K562 (cell line): ENCODE measurements around the gene CTIF. TPM values are rescaled to one million over a fixed set of nuclear protein-coding genes. Genes with fewer than 3 reads are reported as not detected.

ENCODE experiments used
- ATAC-seq: fragments of 200-7000 bp; cut with Tn5 transposase; 3 replicates; pipeline ENCODE4 v1.9.1; 2020; ENCODE audit warnings: moderate library complexity
- BruUV-seq: library from RNA; stranded (reverse); fragments of 400-500 nt; replicated peaks from 2 replicates; lab custom pipeline; 2021; lab: Mats Ljungman, UMichigan
- CTCF ChIA-PET: fragments of 300-600 bp; formaldehyde crosslinking; extraction: SDS; loops from one replicate; lab custom pipeline; 2021; ENCODE audit warnings: low intra/inter-chr PET ratio; lab: Yijun Ruan, JAX
- POLR2A ChIA-PET: fragments of 300-600, 350-650 bp; sonication (Branson Sonifier 250); formaldehyde crosslinking; extraction: SDS; loops from one replicate; lab custom pipeline; 2021; ENCODE audit warnings: antibody characterized with exemption, inconsistent platforms; lab: Yijun Ruan, JAX
- DNase-seq, 4 experiments: peaks; one replicate each; pipeline versions ENCODE4 v3.0.0 to v3.0.0-alpha.2; 2011 to 2018; ENCODE audit warnings: low spot score in 3 of 4, mixed read lengths in 3 of 4; ENCODE audit errors: extremely low read depth in 1 of 4
- FAIRE-seq: peaks from 2 replicates; lab custom pipeline; 2011; peaks lifted over from hg19 to GRCh38; lab: Jason Lieb, UNC
- H2AFZ ChIP-seq: 2 replicates; pipeline ENCODE4 v1.6.0; 2011; ENCODE audit warnings: low read depth, low read length, control low read depth, inconsistent platforms
- H3K27ac ChIP-seq: fragments of 200-600 bp; 3 replicates; pipeline ENCODE4 v1.8.0; 2011; ENCODE audit warnings: low read depth, mild to moderate bottlenecking, control low read depth, inconsistent platforms, low read length, moderate library complexity, mixed read lengths; ENCODE audit errors: extremely low read depth
- H3K27me3 ChIP-seq, 2 experiments: fragments of 300-600 bp in 1 of 2; 2 replicates in 1 of 2; 3 replicates in 1 of 2; pipeline versions ENCODE4 v1.6.0 to v1.8.0; 2011; ENCODE audit warnings: inconsistent platforms in 2 of 2, low read length in 2 of 2, mild to moderate bottlenecking in 1 of 2, mixed read lengths in 1 of 2, moderate library complexity in 1 of 2; ENCODE audit not compliant: control insufficient read depth in 2 of 2, insufficient read depth in 2 of 2
- H3K36me3 ChIP-seq: fragments of 300-600 bp; 3 replicates; pipeline ENCODE4 v1.8.0; 2011; ENCODE audit warnings: mild to moderate bottlenecking, low read length, inconsistent platforms; ENCODE audit not compliant: control insufficient read depth, insufficient read depth
- H3K4me1 ChIP-seq, 2 experiments: fragments of 200-600 bp in 1 of 2; replicated peaks in 1 of 2; 2 replicates in 1 of 2; 3 replicates in 1 of 2; pipeline versions ENCODE4 v1.5.1 to v1.8.0; 2011; ENCODE audit warnings: inconsistent platforms in 2 of 2, low read length in 2 of 2, mild to moderate bottlenecking in 1 of 2, mixed read lengths in 1 of 2, moderate library complexity in 1 of 2; ENCODE audit not compliant: control insufficient read depth in 2 of 2, insufficient read depth in 2 of 2
- H3K4me2 ChIP-seq: 2 replicates; pipeline ENCODE4 v1.6.1; 2011; ENCODE audit warnings: low read length, control low read depth, inconsistent platforms, mixed read lengths; ENCODE audit not compliant: insufficient read depth
- H3K4me3 ChIP-seq: fragments of 200-600 bp; sonication (generic), shearing (Covaris generic); 2 replicates; pipeline ENCODE4 v1.5.1; 2016; ENCODE audit warnings: control low read depth, inconsistent platforms
- H3K79me2 ChIP-seq: fragments of 200-600 bp; 3 replicates; pipeline ENCODE4 v1.8.0; 2011; ENCODE audit warnings: low read length, inconsistent platforms; ENCODE audit not compliant: control insufficient read depth, insufficient read depth
- H3K9ac ChIP-seq, 2 experiments: 2 replicates each; pipeline versions ENCODE4 v1.6.0 to v1.6.1; 2011; ENCODE audit warnings: low read depth in 2 of 2, low read length in 2 of 2, control low read depth in 1 of 2, inconsistent platforms in 1 of 2, mild to moderate bottlenecking in 1 of 2, mixed read lengths in 1 of 2; ENCODE audit not compliant: insufficient read depth in 1 of 2
- H3K9me1 ChIP-seq: one replicate; pipeline ENCODE4 v1.6.0; 2011; ENCODE audit warnings: inconsistent platforms, mild to moderate bottlenecking, low read length, moderate library complexity; ENCODE audit not compliant: control insufficient read depth, insufficient read depth
- H3K9me3 ChIP-seq: replicated peaks from 2 replicates; pipeline ENCODE4 v1.5.1; 2011; ENCODE audit warnings: low read depth, low read length, inconsistent platforms; ENCODE audit not compliant: control insufficient read depth, insufficient read depth
- H4K20me1 ChIP-seq: replicated peaks from 2 replicates; pipeline ENCODE4 v1.6.1; 2011; ENCODE audit warnings: low read length, inconsistent platforms, mixed read lengths; ENCODE audit not compliant: control insufficient read depth, insufficient read depth
- ARHGAP35 ChIP-seq: fragments of 450-650 bp; IDR thresholded peaks from 2 replicates; pipeline ENCODE4 v1.6.1; 2018; ENCODE audit not compliant: partially characterized antibody
- C11orf30 ChIP-seq: fragments of 450-650 bp; IDR thresholded peaks from 2 replicates; pipeline ENCODE4 v1.6.1; 2016; ENCODE audit warnings: low read depth, mild to moderate bottlenecking
- HNRNPL ChIP-seq: fragments of 200-400 bp; formaldehyde crosslinking; IDR thresholded peaks from 2 replicates; pipeline ENCODE4 v1.6.1; 2017; ENCODE audit warnings: low read depth, mild to moderate bottlenecking, low read length
- ILF3 ChIP-seq: fragments of 450-650 bp; IDR thresholded peaks from 2 replicates; pipeline ENCODE4 v1.6.1; 2018; ENCODE audit warnings: antibody characterized with exemption, mild to moderate bottlenecking, moderate library complexity, borderline replicate concordance
- LEF1 ChIP-seq: fragments of 450-650 bp; IDR thresholded peaks from 2 replicates; pipeline ENCODE4 v1.6.1; 2016; ENCODE audit warnings: mild to moderate bottlenecking
- POLR3A ChIP-seq: IDR thresholded peaks from 2 replicates; pipeline ENCODE4 v1.6.1; 2011; ENCODE audit warnings: borderline replicate concordance, mild to moderate bottlenecking, moderate library complexity; ENCODE audit not compliant: insufficient read length, insufficient read depth; ENCODE audit errors: extremely low read depth
- RBM22 ChIP-seq: fragments of 200-400 bp; formaldehyde crosslinking; IDR thresholded peaks from 2 replicates; pipeline ENCODE4 v1.6.1; 2018; ENCODE audit warnings: low read length, low read depth; ENCODE audit not compliant: poor library complexity, severe bottlenecking
- SPI1 ChIP-seq: IDR thresholded peaks from 2 replicates; pipeline ENCODE4 v1.6.1; 2011; ENCODE audit warnings: low read depth, low read length, control low read depth, borderline replicate concordance
- TEAD4 ChIP-seq, 2 experiments: sonication (generic) in 1 of 2; formaldehyde crosslinking in 1 of 2; IDR thresholded peaks; 2 replicates each; pipeline versions ENCODE4 v1.6.1 to v1.8.0; 2012 to 2022; ENCODE audit warnings: borderline replicate concordance in 1 of 2, inconsistent platforms in 1 of 2, low read length in 1 of 2, mild to moderate bottlenecking in 1 of 2, missing genetic modification reagents in 1 of 2
- ZFP36 ChIP-seq: fragments of 150-350 bp; IDR thresholded peaks from 2 replicates; pipeline ENCODE4 v1.6.1; 2018; ENCODE audit warnings: low read length, low read depth; ENCODE audit not compliant: partially characterized antibody
- ZNF551 ChIP-seq: fragments of 250-450 bp; sonication (Bioruptor Pico); IDR thresholded peaks from 2 replicates; pipeline ENCODE4 v1.5.0; 2021; ENCODE audit warnings: mild to moderate bottlenecking, moderate library complexity
- ZNF583 ChIP-seq: fragments of 250-450 bp; sonication (Bioruptor Pico); IDR thresholded peaks from 2 replicates; pipeline ENCODE4 v1.4.0; 2020
- ZNF644 ChIP-seq: fragments of 200-800 bp; sonication (Bioruptor generic); IDR thresholded peaks from 2 replicates; pipeline ENCODE4 v1.6.1; 2016; ENCODE audit warnings: low read depth, missing genetic modification characterization, missing compliant biosample characterization
- WGBS: fragments of 100-300 bp; shearing (Covaris generic); methylation state at CpG from one replicate; pipeline ENCODE4 v1.1.6; 2016; ENCODE audit warnings: low coverage, mixed read lengths; ENCODE audit not compliant: insufficient coverage; ENCODE audit errors: missing lambda C conversion rate; 5-methylcytosine and 5-hydroxymethylcytosine counted together
- in situ Hi-C: fragments of 300-500 bp; cut with MboI; formaldehyde crosslinking; loops from 4 replicates; pipeline ENCODE4 v1.15.0; 2018; ENCODE audit warnings: inconsistent platforms, mixed read lengths
- intact Hi-C: fragments of 100-400 bp; cut with micrococcal nuclease; formaldehyde crosslinking; loops from 2 replicates; pipeline ENCODE4 v1.14.2; 2022
- polyA plus RNA-seq, 8 experiments: library from polyadenylated mRNA; depleted of rRNA in 4 of 8; stranded (reverse) in 5 of 8; unstranded in 3 of 8; fragments of >200 nt; fragmentation: Nextera tagmentation in 2 of 8; fragmentation: Illumina TruSeq in 1 of 8; extraction: Ambion mirVana in 2 of 8; extraction: Trizol in 1 of 8; gene quantifications; 2 replicates each; pipeline versions ENCODE4 v1.2.1 to v1.2.3, GENCODE V29; 2011 to 2014; ENCODE audit warnings: inconsistent platforms in 1 of 8, missing spikeins in 1 of 8
- total RNA-seq, 7 experiments: library from RNA; depleted of rRNA in 6 of 7; stranded (reverse); fragments of >200 nt in 6 of 7; fragmentation: Illumina TruSeq in 2 of 7; extraction: Trizol in 2 of 7; gene quantifications; 2 replicates each; pipeline versions ENCODE4 v1.2.1 to v1.2.3, GENCODE V29; 2011 to 2021; ENCODE audit warnings: low replicate concordance in 1 of 7
- TF ChIP-seq, protein P1 (sequence below): fragments of 200-800 bp; sonication (Bioruptor generic); IDR thresholded peaks from 2 replicates; pipeline ENCODE4 v1.6.1; 2016; ENCODE audit warnings: missing genetic modification characterization, missing compliant biosample characterization
- TF ChIP-seq, protein P2 (sequence below): fragments of 450-650 bp; IDR thresholded peaks from 2 replicates; pipeline ENCODE4 v1.6.1; 2016; ENCODE audit warnings: low read depth, mild to moderate bottlenecking, moderate library complexity

CTIF gene
- total and polyA plus RNA-seq, 9 of the 15 experiments (the other 6 are each of a cell fraction or from before 2014, with no cell fraction given): 0.17 to 11.5 (median 2.2) TPM

- WGBS: 56% methylated on average over 8 of the region's 8 CpGs
- no peak for FAIRE-seq
- no peaks in the 10 kb centered on the region for H3K36me3 ChIP-seq
- TF ChIP-seq, protein P1, sequence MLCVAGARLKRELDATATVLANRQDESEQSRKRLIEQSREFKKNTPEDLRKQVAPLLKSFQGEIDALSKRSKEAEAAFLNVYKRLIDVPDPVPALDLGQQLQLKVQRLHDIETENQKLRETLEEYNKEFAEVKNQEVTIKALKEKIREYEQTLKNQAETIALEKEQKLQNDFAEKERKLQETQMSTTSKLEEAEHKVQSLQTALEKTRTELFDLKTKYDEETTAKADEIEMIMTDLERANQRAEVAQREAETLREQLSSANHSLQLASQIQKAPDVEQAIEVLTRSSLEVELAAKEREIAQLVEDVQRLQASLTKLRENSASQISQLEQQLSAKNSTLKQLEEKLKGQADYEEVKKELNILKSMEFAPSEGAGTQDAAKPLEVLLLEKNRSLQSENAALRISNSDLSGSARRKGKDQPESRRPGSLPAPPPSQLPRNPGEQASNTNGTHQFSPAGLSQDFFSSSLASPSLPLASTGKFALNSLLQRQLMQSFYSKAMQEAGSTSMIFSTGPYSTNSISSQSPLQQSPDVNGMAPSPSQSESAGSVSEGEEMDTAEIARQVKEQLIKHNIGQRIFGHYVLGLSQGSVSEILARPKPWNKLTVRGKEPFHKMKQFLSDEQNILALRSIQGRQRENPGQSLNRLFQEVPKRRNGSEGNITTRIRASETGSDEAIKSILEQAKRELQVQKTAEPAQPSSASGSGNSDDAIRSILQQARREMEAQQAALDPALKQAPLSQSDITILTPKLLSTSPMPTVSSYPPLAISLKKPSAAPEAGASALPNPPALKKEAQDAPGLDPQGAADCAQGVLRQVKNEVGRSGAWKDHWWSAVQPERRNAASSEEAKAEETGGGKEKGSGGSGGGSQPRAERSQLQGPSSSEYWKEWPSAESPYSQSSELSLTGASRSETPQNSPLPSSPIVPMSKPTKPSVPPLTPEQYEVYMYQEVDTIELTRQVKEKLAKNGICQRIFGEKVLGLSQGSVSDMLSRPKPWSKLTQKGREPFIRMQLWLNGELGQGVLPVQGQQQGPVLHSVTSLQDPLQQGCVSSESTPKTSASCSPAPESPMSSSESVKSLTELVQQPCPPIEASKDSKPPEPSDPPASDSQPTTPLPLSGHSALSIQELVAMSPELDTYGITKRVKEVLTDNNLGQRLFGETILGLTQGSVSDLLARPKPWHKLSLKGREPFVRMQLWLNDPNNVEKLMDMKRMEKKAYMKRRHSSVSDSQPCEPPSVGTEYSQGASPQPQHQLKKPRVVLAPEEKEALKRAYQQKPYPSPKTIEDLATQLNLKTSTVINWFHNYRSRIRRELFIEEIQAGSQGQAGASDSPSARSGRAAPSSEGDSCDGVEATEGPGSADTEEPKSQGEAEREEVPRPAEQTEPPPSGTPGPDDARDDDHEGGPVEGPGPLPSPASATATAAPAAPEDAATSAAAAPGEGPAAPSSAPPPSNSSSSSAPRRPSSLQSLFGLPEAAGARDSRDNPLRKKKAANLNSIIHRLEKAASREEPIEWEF (CRISPR knock-in tag): no peak
- TF ChIP-seq SPI1: no peak
- TF ChIP-seq ARHGAP35: no peak
- no peak for TF ChIP-seq POLR3A
- TF ChIP-seq LEF1: no peak
- no peak for TF ChIP-seq ZNF551 (CRISPR knock-in tag)
- TF ChIP-seq ZFP36: no peak
- no peak for TF ChIP-seq RBM22
- TF ChIP-seq ZNF583 (CRISPR knock-in tag): no peak
- TF ChIP-seq C11orf30: no peak
- TF ChIP-seq ZNF644 (tag): no peak
- no peak for TF ChIP-seq TEAD4 (IDR thresholded peaks at IDR 0.05; ENCODE audit: low read length)
- no peak for TF ChIP-seq TEAD4 (CRISPR knock-in tag; IDR thresholded peaks at IDR 0.05; ENCODE audit: borderline replicate concordance)
- TF ChIP-seq ILF3: no peak
- TF ChIP-seq, protein P2, sequence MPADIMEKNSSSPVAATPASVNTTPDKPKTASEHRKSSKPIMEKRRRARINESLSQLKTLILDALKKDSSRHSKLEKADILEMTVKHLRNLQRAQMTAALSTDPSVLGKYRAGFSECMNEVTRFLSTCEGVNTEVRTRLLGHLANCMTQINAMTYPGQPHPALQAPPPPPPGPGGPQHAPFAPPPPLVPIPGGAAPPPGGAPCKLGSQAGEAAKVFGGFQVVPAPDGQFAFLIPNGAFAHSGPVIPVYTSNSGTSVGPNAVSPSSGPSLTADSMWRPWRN: no peak
- TF ChIP-seq HNRNPL: no peak
Observed at GRCh38 chr18:48616484-48617255, 77.8 kb downstream of the CTIF start.

More at GRCh38 chr18:48616484-48617255, 77.8 kb downstream of the CTIF start:
- Histone ChIP-seq H3K4me3 (no peak overlapping the region), H3K9ac (no peak overlapping the region), H3K4me1 (peaks cover 0 to 9% of the 10 kb centered on the region in 2 experiments; a peak in 2 of 5 replicates), H4K20me1 (peaks cover 12% of the 10 kb centered on the region; the same call in 1 of the 2 replicates), H3K9me1 (no peaks in the 10 kb centered on the region), H3K27ac (no peak overlapping the region), H3K9me3 (no peaks in the 10 kb centered on the region), H3K27me3 (no peaks in the 10 kb centered on the region), H3K79me2 (no peaks in the 10 kb centered on the region), H3K4me2 (no peak overlapping the region), H2AFZ (no peak overlapping the region)
- no TSS peak for BruUV-seq
- ChIA-PET CTCF (no interaction called here), POLR2A (no interaction called here)
- in situ Hi-C loops (no loop called here), intact Hi-C loops (no loop called here)
- ATAC-seq (no peak), DNase-seq (no peak)
